ENCODE data around the gene P3H2. TPM values are rescaled to one million over a fixed set of nuclear protein-coding genes. Genes with fewer than 3 reads are reported as not detected.

The P3H2 gene
- total and polyA plus RNA-seq, 2 donors (not counting 1 experiment from before 2014, with no cell fraction given): not detected

- ChIA-PET CTCF (interaction anchor here (2.2 to 2.6 kb wide), 3 partner anchors 9 to 675 kb away, joined by 9 to 19 read pairs (median 11); no protein-coding TSS in a partner anchor), POLR2A (no interaction called here)
- no peak for ATAC-seq (ENCODE audit: low read depth)
- Histone ChIP-seq H3K9me3 (ENCODE audit: control extremely low read depth in 1 of 3, control insufficient read depth in 2 of 3, insufficient read depth in 1 of 3, low read length in 2 of 3) (no peaks in the 10 kb centered on the region), H3K36me3 (replicated peaks in 1 of 2; ENCODE audit: control extremely low read depth in 1 of 2, control insufficient read depth in 1 of 2, extremely low read depth in 1 of 2, insufficient read depth in 2 of 2, low read length in 1 of 2) (no peaks in the 10 kb centered on the region), H4K20me1 (ENCODE audit: control insufficient read depth, insufficient read depth, low read length, poor library complexity, severe bottlenecking) (no peaks in the 10 kb centered on the region), H2AFZ (ENCODE audit: insufficient read depth, low read depth, low read length, poor library complexity, severe bottlenecking) (no peak overlapping the region), H3K27me3 (replicated peaks in 1 of 4; ENCODE audit: control extremely low read depth in 1 of 4, control insufficient read depth in 3 of 4, insufficient read depth in 4 of 4, low read length in 3 of 4) (no peaks in the 10 kb centered on the region), H3K4me2 (replicated peaks; ENCODE audit: low read depth, low read length, poor library complexity, severe bottlenecking) (no peak overlapping the region), H3K4me3 (ENCODE audit: control extremely low read depth in 1 of 5, extremely low read depth in 1 of 5, insufficient read depth in 1 of 5, low read depth in 2 of 5, low read length in 4 of 5) (no peak overlapping the region), H3K27ac (ENCODE audit: low read length in 2 of 2) (no peak overlapping the region), H3K79me2 (ENCODE audit: control insufficient read depth, insufficient read depth, low read length) (no peaks in the 10 kb centered on the region), H3K9ac (ENCODE audit: low read length) (no peak overlapping the region), H3K4me1 (ENCODE audit: control insufficient read depth in 2 of 2, insufficient read depth in 2 of 2, low read length in 2 of 2) (no peaks in the 10 kb centered on the region)
- Mint-ChIP-seq H3K4me1 (no peaks in the 10 kb centered on the region), H3K27ac (no peak overlapping the region), H3K27me3 (peaks cover 14% of the 10 kb centered on the region), H3K4me3 (no peak overlapping the region), H3K9me3 (ENCODE audit: insufficient read depth) (no peaks in the 10 kb centered on the region)
- 34% methylated on average over 2 of the region's 6 CpGs for WGBS (ENCODE audit: insufficient coverage)
- DNase-seq: no peak
- intact Hi-C loops (cut with micrococcal nuclease): loop anchor here (2.0 kb wide), 1 partner anchor 675 kb away; no protein-coding TSS in a partner anchor
- TF ChIP-seq EZH2 (IDR thresholded peaks at IDR 0.05; ENCODE audit: borderline replicate concordance, insufficient read depth, low read depth, low read length, poor library complexity, severe bottlenecking) (no peak), CTCF (IDR thresholded peaks at IDR 0.05) (no peak)
These were observed 172.6 kb downstream of the P3H2 start for GRCh38 chr3:189947948-189948723.

GRCh38 chr3:189947068-189947467 is 173.6 kb downstream of the P3H2 start:
- Histone ChIP-seq H3K9ac (ENCODE audit: low read length) (no peak overlapping the region), H3K79me2 (ENCODE audit: control insufficient read depth, insufficient read depth, low read length) (no peaks in the 10 kb centered on the region), H3K27ac (ENCODE audit: low read length in 2 of 2) (no peak overlapping the region), H3K4me1 (ENCODE audit: control insufficient read depth in 2 of 2, insufficient read depth in 2 of 2, low read length in 2 of 2) (no peaks in the 10 kb centered on the region), H3K4me3 (ENCODE audit: control extremely low read depth in 1 of 5, extremely low read depth in 1 of 5, insufficient read depth in 1 of 5, low read depth in 2 of 5, low read length in 4 of 5) (no peak overlapping the region), H3K4me2 (replicated peaks; ENCODE audit: low read depth, low read length, poor library complexity, severe bottlenecking) (no peak overlapping the region), H3K36me3 (replicated peaks in 1 of 2; ENCODE audit: control extremely low read depth in 1 of 2, control insufficient read depth in 1 of 2, extremely low read depth in 1 of 2, insufficient read depth in 2 of 2, low read length in 1 of 2) (no peaks in the 10 kb centered on the region), H3K27me3 (replicated peaks in 1 of 4; ENCODE audit: control extremely low read depth in 1 of 4, control insufficient read depth in 3 of 4, insufficient read depth in 4 of 4, low read length in 3 of 4) (no peaks in the 10 kb centered on the region), H3K9me3 (ENCODE audit: control extremely low read depth in 1 of 3, control insufficient read depth in 2 of 3, insufficient read depth in 1 of 3, low read length in 2 of 3) (no peaks in the 10 kb centered on the region), H4K20me1 (ENCODE audit: control insufficient read depth, insufficient read depth, low read length, poor library complexity, severe bottlenecking) (no peaks in the 10 kb centered on the region), H2AFZ (ENCODE audit: insufficient read depth, low read depth, low read length, poor library complexity, severe bottlenecking) (no peak overlapping the region)
- CTCF ChIA-PET: interaction anchor here (2.2 to 2.6 kb wide), 3 partner anchors 10 to 674 kb away, joined by 9 to 19 read pairs (median 11); no protein-coding TSS in a partner anchor
- Mint-ChIP-seq H3K4me1 (no peaks in the 10 kb centered on the region), H3K4me3 (no peak overlapping the region), H3K27ac (no peak overlapping the region), H3K9me3 (ENCODE audit: insufficient read depth) (no peaks in the 10 kb centered on the region), H3K27me3 (peaks cover 8% of the 10 kb centered on the region)
- DNase-seq: no peak
- no peak for ATAC-seq (ENCODE audit: low read depth)
- POLR2A ChIA-PET: no interaction called here
- TF ChIP-seq EZH2 (IDR thresholded peaks at IDR 0.05; ENCODE audit: borderline replicate concordance, insufficient read depth, low read depth, low read length, poor library complexity, severe bottlenecking) (no peak), CTCF (IDR thresholded peaks at IDR 0.05) (no peak)
- 78% methylated on average over 3 of the region's 4 CpGs for WGBS (ENCODE audit: insufficient coverage)
- intact Hi-C loops (cut with micrococcal nuclease): no loop called here

Measured in B cell (primary cell).